ENCODE data around the gene MAP2K6.
"Not testable (repeated sequence)": the region's sequence is repeated elsewhere in the genome, so short reads cannot be mapped to it uniquely, and the experiment has no call there.

The MAP2K6 gene

GRCh38 chr17:69457603-69458002 lies 43.1 kb downstream of the MAP2K6 start:
- no peak for DNase-seq (ENCODE audit: low read depth)

GRCh38 chr17:69460963-69461922 lies 46.7 kb downstream of the MAP2K6 start:
- no peak for DNase-seq (ENCODE audit: low read depth)

GRCh38 chr17:69461951-69462369 lies 47.5 kb downstream of the MAP2K6 start:
- no peak for DNase-seq (ENCODE audit: low read depth)

DNA sequence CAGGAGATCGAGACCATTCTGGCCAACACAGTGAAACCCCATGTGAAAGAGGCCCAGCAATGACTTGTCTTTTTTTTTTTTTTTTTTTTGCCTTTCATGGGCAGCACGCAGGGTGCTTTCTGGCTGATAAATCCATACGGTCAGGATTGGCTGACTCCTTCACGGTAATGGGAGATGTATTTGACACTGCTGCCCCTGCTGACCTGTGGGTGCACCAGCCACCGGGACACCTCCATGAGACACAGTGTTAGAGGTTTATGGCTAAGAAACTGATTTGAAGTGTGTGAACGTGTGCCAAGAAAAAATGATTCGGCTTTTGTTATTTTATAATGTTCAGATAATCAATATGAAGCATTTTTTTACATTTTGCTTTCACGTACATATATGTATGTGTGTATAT lies 48.4 kb downstream of the MAP2K6 start:
- DNase-seq (ENCODE audit: low read depth) = no peak

DNA sequence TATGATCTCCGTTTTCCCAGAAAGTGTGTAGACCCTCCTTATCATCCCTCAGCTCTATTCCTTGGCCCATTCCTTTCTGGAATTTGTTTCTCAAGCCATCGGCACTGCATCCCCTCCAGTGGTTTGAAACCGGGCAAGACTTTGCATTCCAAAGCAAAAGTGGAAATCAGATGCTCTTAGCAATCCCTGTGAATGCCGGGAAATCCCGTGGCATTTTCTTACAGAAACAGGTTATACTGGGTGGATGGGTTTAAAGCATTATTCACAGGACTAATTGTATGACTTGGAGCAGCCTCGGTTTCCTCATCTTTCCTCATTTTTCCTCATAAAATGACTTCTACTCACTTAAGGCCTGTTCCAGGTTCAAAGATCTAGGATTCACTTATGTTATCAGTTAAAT lies 52.0 kb downstream of the MAP2K6 start:
- DNase-seq (ENCODE audit: low read depth) = no peak

DNA sequence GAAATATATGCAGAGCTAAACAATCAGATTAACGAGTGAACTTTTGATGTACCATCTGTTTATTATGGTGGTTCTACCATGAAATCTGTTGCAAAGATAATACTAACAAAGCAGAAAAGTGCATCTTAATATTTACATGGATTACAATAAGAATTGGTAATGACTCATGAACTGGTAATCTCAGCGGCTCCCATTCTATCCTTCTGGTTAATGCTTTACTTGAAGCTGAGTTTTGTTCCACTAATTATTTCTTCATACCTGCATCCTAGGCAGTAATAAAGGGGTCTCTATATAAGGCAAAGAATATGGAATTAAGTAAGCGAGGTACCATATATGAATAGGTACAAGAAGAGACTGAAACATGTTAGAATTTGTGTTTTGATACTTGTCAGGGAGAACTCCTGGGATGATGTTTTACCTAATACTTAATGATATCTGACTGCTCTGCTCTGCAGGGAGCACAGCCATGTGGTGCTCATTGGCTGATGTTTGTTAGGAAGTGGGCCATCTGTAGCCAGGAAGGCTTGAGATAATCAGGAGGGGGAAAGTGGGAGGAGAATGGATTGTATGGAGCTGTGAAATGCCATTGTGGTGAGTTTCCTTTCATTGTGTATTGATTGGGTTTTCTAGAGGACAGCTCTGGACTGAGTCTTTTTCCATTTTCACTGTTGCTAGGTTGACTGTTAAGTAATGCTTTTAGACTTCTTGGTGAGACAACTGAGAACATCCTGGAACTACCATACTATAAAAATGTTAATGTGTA lies 52.6 kb downstream of the MAP2K6 start:
- DNase-seq (ENCODE audit: low read depth) = no peak

DNA sequence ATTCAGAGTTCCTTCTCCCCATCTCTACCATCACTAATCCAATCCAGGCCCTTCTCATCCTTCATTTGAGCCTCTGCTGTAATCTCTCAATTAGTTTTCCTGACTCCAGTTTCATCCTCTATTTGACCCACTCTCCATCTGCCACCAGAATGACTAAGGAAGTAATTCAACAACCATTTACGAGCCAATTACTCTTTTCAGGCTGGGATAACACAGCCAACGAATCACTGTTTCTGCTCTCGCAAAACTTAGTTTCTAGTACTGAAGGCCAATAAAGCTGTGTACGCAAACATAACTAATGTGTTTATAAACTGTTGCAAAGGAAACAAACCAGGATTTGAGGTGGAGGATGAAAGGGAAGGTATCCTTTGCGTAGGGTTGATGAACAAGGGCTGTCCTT lies 53.7 kb downstream of the MAP2K6 start:
- no peak for DNase-seq (ENCODE audit: low read depth)

- DNase-seq (ENCODE audit: low read depth) = no peak
Observed at GRCh38 chr17:69470702-69471101, 56.2 kb downstream of the MAP2K6 start.

GRCh38 chr17:69471406-69471805 lies 56.9 kb downstream of the MAP2K6 start:
- DNase-seq (ENCODE audit: low read depth) = no peak

GRCh38 chr17:69473841-69474831 lies 59.6 kb downstream of the MAP2K6 start:
- DNase-seq (ENCODE audit: low read depth) = no peak

DNA sequence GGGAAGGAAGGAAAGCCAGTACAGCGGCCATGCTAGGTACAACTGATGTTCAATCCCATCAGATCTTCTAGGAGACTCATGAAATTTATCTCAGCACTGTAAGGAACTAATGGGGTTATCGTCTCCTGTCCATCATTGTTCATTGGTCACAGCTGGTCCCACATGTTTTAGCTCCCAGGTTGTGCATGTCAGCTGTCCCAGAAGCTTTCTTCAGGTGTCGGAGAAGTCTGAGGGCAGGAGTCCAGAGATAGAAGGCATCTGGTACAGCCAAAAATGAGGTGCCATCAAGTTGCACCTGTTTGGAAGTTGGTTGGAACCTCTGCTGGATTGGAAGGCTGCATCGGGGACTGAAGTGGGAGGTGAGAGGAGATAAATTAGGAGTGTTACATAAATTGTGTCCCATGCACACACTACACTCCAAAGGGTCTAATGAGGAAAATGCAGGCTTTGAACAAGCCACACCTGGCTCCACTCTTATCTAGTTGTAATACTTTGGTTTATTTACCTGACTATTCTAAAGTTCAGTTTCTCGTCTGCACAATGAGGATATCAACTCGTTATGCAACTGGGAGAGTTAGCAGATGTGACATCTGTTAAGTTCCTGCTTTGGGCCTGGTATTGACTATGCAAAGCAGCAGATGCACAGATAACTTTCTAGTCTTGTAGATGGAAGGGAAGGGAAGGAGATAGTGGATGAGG lies 62.9 kb downstream of the MAP2K6 start:
- no peak for DNase-seq (ENCODE audit: low read depth)

- no peak for DNase-seq (ENCODE audit: low read depth)
Observed at GRCh38 chr17:69477903-69478266, 63.4 kb downstream of the MAP2K6 start.

DNA sequence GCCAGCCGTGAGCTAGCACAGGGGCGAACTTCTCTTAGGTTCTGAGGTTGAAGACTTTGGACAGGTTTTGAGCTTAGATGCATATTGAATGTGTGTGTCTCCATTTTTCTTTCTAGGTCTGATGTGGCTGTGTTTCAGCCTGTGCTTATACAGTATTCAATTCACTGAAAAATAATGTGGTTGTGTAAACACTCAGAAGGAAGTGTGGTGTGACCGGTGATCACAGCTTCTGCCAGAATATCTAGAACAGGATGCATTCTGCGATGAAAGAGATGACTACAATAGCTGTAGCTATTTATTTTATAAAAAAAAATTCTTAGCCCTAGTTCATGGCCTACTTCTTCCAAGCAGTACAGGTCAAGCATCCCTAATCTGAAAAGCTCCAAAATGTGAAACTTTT lies 64.4 kb downstream of the MAP2K6 start:
- no peak for DNase-seq (ENCODE audit: low read depth)

- not testable (repeated sequence) for DNase-seq (ENCODE audit: low read depth)
Observed at GRCh38 chr17:69479756-69480155, 65.3 kb downstream of the MAP2K6 start.

- no peak for DNase-seq (ENCODE audit: low read depth)
Observed at GRCh38 chr17:69480245-69480644, 65.7 kb downstream of the MAP2K6 start.

DNA sequence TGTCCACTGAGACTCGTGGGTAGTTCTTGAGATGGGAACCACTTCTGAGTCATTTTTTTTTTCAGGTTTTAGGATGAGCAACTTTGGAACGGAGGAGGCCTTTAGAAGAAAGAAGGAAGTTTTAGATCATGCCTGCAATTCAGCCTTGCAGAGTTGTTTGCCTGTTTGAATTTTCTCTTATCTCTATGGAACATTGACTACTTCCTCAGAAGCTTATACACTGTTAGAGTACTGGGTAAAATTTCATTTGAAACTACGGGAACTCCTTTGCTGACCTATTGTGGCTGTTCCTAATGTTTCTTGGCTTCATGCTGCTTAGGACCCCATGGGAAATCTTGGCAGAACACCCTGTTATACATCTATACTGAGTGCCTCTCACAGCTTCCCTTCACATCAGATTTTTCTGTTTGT lies 70.8 kb downstream of the MAP2K6 start:
- no peak for DNase-seq (ENCODE audit: low read depth)

- DNase-seq (ENCODE audit: low read depth) = no peak
Observed at GRCh38 chr17:69485901-69486643, 71.6 kb downstream of the MAP2K6 start.

DNA sequence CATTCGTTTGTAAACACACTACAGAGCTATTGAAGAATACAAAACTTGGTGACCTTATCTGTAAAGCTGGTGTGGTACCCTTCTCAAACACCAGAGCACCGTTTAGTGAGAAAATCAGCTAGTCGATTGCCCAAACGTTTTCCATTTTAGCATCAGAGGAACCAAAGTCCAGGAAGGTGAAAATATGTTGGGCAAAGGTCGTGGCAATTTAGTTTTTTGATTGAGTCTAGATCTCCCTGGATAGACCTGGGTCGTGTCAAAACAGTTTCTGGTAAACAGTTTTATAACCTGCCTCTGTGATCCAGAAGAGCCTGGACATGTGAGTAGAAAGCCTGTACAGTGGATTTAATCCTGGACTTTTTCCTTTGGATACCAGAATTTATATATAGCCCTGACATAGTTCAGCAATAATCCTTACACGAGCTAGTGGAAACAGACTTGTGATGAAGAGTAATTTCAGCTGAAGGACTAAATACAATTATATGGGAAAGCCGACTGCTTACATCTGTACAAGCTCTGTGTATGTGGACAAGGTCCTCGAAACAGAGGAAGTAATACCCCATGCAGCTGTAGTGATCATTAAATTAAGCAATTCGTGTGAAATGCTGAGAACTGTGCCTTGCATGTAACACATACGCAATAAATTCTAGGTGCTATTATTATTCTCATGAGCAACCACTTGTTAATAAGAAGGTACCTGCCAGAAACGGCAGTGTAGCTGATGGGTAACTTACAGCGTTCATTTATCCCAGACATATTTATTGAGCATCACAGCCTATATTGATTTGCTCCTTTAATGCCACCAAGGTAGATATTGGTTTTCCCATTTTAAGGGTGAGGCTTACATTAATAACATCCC lies 72.5 kb downstream of the MAP2K6 start:
- no peak for DNase-seq (ENCODE audit: low read depth)

- DNase-seq (ENCODE audit: low read depth) = no peak
Observed at GRCh38 chr17:69489313-69489712, 74.8 kb downstream of the MAP2K6 start.

Data from activated T-cell treated with anti-CD3 and anti-CD28 coated beads for 24 hours (primary cell).